GM21423 (cell line): ENCODE measurements around the gene WDHD1.
"Not testable (repeated sequence)": the region's sequence is repeated elsewhere in the genome, so short reads cannot be mapped to it uniquely, and the experiment has no call there.

Source experiments
- ATAC-seq: cut with Tn5 transposase; IDR thresholded peaks from one replicate; pipeline ENCODE4 v1.9.1; 2021; ENCODE audit warnings: mild to moderate bottlenecking, moderate library complexity; ENCODE audit not compliant: unreplicated experiment

Gene WDHD1

DNA sequence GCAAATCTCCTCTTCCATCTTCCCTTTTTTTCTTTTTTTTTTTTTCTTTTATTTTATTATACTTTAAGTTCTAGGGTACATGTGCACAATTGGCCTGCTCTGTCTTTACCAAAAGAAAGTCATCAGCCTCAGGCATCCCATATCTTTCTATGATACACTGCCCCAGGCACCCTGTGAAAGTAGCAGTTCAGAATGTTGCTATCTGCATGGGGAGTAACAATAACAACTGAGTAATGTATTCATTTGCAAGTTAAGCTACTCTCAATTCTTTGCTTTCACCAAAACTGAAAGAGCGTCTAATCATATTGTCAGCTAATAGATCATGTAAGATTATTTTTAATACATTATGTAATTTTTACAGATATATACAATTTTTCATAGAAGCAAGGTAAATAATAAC, 110.8 kb downstream of the WDHD1 start:
- no peak for ATAC-seq

DNA sequence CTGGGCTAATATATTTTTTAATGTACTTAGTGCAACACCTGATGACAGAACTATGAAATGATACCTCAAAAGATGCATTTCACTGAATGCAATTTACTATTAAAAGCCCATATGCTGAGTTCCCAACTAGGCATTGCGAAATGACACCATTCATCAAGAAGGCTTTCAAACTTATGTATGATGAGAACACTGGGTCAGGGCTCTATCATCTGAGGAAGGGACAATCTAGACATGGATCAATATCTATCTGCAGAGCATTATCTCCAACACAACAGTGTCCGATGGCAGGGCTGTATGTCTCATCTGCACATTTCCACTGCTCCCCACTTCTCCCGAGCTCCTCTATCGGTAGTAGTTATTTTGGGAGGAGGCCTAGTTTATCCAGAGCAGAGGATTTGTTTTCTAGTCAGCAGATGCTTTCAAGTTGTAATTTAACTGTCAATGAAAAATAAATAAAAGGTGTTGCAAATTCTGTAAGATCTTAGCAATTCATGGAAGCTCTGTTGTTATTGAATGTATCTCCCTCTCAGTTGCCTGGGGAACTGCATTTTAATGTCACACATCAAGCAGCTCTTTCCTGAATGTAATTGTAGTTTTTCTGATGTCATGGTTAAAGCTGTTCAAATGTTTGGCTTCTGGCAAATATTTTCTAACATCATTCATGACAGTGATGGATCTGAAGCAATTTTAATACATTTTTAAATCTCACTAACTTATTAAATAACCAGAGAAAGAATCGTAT, 116.9 kb downstream of the WDHD1 start:
- ATAC-seq, result no peak

DNA sequence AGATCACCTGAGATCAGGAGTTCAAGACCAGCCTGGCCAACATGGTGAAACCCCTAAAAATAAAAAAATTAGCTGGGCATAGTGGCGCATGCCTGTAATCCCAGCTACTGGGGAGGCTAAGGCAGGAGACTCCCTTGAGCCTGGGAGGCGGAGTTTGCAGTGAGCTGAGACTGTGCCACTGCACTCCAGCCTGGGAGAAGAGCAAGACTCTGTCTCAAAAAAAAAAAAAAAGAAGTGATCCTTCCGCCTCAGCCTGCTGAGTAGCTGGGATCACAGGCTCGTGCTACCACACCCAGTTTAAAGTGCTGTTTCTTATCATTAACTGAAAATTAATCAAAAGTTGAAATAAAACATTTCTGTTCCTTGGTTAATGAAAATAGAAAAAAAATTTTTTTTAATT, 117.9 kb downstream of the WDHD1 start:
- not testable (repeated sequence) for ATAC-seq

DNA sequence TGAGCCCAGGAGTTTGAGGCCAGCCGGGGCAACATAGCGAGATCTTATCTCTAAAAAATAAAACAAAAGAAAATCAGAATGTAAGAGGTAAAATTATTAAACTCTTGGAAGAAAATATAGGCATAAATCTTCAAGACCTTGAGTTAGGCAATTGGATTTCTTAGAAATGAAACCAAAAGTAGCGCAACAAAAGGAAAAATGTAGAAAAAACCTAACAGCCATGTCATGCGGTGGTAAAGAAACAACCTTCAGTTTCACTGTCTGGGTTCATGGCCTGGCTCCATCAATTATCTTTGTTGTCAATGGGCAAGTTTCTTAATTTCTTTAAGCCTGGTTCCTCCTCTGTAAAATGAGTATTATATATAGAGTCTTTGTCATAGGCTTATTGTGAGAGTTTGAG, 118.7 kb downstream of the WDHD1 start:
- peak; percentile 67 for ATAC-seq

DNA sequence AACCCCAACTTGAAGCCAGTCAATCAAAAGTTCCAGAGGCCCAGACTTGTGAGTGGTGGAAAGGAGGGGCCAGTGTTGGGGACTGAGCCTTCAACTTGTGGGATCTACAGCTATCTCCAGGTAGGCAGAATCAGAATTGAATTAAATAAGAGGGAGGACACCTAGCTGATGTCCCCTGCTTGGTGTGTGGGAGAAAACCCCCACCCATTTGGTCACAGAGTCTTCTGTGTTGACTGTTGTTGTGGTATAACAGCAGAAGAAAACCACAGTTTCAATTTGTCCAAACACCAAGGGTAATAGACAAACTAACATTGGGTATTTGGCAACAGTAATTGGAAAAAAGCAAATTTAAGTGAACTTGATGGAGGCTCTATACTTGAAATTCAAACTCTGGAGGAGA, 120.8 kb downstream of the WDHD1 start:
- ATAC-seq, result no peak

DNA sequence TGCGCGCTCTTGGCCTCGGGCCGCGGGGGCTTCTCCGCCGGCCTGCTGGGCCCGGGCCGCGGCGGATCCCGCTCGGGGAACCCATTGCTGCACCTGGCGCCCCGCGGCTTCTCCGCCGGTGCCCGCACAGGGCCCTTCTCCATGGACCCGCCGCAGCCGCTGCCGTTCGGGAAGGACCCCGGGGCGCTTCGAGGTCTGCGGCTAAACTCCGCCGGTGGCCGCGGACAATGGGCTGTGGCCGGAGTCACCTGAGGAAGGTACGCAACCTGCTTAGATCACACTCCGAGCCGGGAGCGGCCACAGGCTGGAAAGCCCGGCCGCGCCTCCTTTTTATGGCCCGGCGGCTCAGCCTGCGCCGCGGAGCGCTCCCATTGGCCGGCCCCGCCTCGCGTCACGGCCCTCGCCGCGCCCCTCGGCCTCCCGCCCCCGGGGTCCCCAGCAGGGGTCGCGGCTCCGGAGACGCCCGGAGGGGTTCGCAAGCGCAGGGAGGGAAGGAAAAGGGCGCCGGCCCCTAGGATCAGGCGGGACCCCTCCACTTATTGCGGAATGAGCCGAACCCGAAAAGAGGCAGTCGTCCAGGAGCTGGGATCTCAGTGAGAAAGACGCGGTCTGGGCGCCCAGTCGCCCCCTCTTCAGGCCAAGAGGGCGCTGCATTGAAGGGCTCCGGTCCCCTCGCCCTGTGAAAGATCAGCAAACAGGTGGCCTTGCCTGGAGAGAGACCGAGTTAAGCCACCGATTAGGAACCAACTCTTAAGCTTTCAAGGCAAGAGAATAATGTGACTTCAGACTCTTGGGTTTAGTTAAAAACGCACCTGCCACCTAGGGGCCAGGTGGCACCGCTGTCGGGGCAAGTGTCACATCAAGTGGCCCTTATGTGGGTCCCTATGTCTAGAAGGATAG, 124.1 kb downstream of the WDHD1 start, which contains the start of gene GCH1:
Gene GCH1, minus strand, starts transcription at position 306 of the 900 bp plus-strand sequence. Its CDS starts 163 bp downstream, at position 143.
- peak; percentile 84 for ATAC-seq

DNA sequence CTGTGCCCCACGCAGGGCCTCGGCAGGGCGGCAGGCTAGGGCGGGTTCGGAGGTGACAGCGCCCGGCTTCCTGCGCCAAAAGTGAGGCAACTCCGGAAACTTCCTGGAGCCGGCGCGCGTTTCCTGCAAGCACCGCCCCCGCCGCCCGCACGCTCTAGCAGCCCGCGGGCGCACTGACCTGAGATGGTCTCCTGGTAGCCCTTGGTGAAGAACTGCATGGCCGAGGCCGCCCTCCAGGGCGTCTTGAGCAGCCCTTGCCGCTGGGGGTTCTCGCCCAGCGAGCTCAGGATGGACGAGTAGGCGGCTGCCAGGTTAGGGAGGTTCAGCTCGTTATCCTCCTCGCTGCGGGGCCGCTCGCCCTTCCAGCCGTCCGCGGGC, 124.8 kb downstream of the WDHD1 start:
- peak; percentile 48 for ATAC-seq

DNA sequence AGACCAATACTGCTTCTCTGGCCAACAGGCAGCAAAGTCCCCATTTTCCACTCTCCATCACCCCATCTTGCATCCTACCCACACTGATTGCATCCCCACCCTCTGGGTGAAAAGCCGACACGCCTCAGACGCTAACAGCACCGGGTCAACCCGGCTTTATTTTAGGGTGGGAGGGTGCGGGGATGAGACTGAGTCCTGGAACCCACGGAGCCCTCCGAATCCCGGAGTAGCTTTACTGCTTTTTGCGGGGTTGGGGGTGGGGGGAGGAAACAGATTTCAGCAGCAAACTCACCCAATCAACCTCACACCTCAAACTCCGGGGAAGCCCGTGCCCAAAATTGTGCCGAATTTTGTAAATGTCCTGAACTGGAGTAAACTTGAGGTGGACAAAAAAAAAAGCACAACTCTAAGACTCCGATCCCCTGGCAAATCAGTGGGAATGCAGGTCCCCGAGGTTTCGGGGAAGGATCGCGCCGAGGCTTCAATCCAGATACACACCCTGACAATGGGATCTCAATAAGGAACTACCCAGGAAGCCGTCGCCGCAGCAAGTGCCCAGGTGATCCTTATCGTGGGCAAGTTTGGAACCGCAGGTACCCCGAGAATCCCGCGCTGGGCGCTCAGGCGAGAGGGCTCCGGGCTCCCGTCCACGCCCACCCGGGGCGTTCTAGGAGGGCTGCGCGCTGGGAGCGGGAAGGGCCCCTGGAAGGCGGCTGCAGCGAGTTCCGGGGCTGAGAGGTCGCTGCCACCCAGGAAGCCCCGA, 125.3 kb downstream of the WDHD1 start:
- no peak for ATAC-seq

DNA sequence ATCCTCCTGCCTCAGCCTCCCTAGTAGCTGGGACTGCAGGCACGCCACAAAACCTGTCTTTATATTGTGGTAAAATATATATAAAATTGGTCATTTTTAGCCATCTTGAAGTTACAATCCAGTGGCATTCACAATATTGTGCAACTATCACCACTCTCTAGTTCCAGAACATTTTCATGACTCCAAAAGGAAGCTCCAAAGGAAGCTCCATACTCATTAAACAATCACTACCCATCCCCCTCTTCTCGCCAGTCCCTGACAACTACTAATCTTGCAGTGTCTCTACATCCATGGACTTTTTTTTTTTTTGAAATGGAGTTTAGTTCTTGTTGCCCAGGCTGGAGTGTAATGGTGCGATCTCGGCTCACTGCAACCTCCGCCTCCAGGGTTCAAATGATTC, 127.3 kb downstream of the WDHD1 start:
- no peak for ATAC-seq

DNA sequence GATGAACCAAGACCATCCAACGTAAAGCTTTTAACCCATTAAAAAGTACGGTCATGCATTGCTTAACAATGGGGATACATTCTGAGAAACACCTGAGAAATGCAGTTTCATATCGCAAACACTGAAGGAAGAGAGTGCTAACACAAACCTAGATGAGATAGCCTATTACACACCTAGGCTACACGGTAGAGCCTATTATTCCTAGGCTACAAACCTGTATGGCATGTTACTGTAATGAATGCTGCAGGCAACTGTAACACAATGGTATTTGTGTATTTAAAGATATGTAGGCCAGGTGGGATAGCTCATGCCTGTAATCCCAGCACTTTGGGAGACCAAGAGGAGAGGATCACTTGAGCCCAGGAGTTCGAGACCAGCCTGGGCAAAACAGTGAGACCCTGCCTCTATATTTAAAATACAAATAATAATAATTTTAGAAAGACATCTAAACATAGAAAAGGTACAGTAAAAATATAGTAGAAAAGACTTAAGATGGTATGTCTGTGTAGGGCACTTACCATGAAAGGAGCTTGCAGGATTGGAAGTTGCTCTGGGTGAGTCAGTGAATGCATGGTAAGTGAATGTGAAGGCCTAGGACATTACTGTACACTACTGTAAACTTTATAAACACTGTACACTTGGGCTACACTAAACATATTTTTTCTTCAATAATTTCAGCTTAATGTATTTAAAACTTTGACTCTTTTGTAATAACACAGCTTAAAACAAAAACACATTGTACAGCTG, 128.9 kb downstream of the WDHD1 start:
- not testable (repeated sequence) for ATAC-seq

DNA sequence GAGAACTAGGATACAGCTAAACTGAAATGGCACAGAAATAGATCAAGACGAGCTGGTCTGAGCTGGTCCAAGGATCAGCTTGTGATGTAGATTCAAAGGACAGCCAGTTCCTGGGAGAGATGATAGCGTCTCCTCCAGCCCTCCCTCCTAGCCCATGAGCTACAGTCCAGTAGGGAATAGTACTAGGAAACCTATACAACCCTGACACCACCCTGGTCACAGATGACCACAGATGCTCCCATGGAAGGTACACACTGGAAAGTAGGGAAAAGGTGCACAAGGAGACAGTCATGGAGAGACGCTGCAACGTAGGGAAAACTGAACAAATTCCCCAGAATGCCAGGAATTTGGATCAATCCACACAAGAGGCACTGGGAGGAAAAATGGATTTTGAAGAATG, 131.2 kb downstream of the WDHD1 start:
- ATAC-seq, result no peak

DNA sequence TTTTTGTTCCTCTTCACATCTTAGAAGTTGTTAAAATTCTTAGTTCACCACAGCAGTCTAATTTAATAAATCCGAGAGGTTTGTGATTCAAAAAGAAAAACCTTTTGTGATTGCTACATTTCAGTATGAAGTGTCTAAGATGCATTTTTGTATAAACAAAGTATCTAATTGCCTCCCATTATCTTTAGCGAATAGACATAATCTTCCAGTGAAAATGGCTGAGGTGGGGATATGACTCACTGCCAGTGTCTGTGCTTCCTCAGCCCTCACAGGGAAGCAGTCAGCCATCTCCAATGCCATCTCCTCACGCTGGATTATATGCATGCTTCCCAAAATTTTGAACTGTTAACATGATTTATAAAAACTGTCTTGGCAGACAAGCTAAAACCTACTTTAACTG, 131.9 kb downstream of the WDHD1 start:
- no peak for ATAC-seq

DNA sequence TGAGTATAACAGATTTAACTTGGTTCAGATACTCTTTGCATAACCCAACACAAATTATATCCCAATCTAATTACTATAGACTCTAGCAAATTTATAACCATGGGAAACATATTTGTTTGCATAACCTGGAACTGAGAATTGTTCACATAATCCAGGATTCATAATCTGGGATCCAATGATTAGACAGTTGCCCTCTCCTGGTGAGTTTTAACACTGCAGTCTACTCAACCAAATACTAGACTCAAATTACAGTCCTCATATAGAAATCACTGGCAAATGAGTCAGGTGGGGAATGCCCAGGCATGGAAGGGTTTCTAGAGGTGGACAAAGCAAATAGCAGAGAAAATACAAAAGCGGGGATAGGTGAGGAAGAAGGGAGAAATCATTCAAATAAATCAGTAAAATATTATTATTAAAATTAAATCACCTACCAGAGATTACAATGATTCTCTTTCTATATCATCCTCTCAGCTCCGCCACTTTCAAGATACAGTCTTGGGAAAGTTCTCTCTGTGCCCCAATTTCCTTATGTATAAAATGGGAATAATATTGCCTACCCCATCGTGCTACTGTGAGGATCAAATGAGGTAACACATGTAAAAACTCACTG, 133.6 kb downstream of the WDHD1 start:
- no peak for ATAC-seq

DNA sequence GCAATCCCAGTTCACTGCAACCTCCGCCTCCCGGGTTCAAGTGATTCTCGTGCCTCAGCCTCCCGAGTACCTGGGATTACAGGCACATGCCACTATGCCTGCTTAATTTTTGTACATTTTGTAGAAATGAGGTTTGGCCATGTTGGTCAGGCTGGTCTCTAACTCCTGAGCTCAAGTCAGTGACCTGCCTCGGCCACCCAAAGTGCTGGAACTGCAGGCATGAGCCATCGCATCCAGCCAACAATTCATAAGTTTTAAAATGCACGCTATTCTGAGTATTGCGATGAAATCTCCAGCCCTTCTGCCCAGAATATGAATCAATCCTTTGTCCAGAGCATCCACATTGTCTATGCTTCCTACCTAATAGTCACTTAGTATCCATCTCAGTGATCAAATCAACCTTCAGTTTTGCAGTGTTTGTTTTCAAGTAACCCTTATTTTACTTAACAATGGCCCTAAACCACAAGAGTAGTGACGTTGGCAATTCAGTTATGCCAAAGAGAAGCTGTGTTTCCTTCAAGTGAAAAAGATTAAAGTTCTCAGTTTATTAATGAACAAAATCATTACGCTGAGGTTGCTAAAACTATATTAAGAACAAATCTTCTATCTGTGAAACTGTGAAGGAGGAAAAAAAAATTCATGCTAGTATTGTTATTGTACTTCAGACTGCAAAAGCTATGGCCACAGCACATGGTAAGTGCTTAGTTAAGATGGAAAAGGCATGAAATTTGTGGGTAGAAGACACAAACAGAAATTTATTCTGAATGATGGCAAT, 135.2 kb downstream of the WDHD1 start:
- ATAC-seq, result no peak

DNA sequence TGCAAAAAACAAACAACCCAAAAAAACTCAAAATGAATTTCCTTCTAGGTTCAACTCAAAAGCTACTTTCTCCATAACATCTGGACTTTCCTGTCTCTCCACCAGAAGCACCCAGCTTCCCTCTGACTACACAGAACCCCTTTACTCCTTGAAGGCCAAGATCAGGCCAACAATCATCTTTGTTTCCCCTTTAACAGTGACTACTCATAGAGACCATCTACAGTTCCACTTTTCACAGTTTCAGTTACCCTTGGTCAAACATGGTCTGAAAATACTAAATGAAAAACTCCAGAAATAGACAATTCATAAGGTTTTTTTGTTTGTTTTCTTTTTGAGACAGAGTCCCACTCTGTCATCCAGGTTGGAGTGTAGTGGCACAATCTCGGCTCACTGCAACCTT, 136.1 kb downstream of the WDHD1 start:
- ATAC-seq, result peak; percentile 75

DNA sequence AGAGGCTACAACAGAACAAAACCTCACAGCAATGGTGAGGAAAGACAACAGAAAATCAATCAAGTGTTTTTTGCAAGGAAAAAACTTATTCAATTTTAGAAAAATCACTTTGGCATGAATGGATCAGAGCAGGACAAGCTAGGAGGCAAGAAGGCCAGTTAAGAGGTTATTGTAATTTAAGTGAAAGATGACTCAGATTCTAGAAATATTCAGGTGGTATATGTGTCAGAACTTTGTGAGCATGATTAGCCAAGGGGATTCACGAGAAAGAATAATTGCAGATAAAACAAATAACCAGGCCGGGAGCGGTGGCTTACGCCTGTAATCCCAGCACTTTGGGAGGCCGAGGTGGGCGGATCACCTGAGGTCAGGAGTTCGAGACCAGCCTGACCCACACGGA, 137.0 kb downstream of the WDHD1 start:
- ATAC-seq, result no peak
